Endothelial cell of umbilical vein (primary cell): ENCODE data around the gene MAN2A1.

Source experiments
- CTCF ChIP-seq, 2 donors: IDR thresholded peaks; 1 replicate in 1 of 2; 2 replicates in 1 of 2; pipeline ENCODE4 v1.5.1; 2011; ENCODE audit warnings: low read length in 2 of 2, mild to moderate bottlenecking in 2 of 2, moderate library complexity in 2 of 2, control low read depth in 1 of 2, inconsistent platforms in 1 of 2, low read depth in 1 of 2; ENCODE audit not compliant: insufficient read depth in 1 of 2; ENCODE audit errors: extremely low read depth in 1 of 2
- FOS ChIP-seq: IDR thresholded peaks from 2 replicates; pipeline ENCODE4 v1.6.1; 2011; ENCODE audit warnings: mild to moderate bottlenecking, low read length, moderate library complexity, borderline replicate concordance; ENCODE audit not compliant: insufficient read depth
- JUN ChIP-seq: IDR thresholded peaks from 2 replicates; pipeline ENCODE4 v1.6.1; 2011; ENCODE audit warnings: borderline replicate concordance, low read depth; ENCODE audit not compliant: insufficient read length, insufficient read depth
- POLR2A ChIP-seq: IDR thresholded peaks from 2 replicates; pipeline ENCODE4 v1.6.1; 2012; ENCODE audit warnings: low read depth, mild to moderate bottlenecking, control low read depth, low read length

- no peak for TF ChIP-seq CTCF (IDR thresholded peaks at IDR 0.05; ENCODE audit: extremely low read depth in 1 of 2, insufficient read depth in 1 of 2, low read depth in 1 of 2, low read length in 2 of 2)
- no peak for TF ChIP-seq POLR2A
- no peak for TF ChIP-seq JUN
- TF ChIP-seq FOS, result no peak
Measured at GRCh38 chr5:109685916-109686315, 3.8 kb upstream of the MAN2A1 start.
